ENCODE measurements around the gene ST6GALNAC3.
"Not testable (repeated sequence)": the region's sequence is repeated elsewhere in the genome, so short reads cannot be mapped to it uniquely, and the experiment has no call there.

ST6GALNAC3 gene

GRCh38 chr1:76075877-76076276 is 1.3 kb downstream of the ST6GALNAC3 start:
- no peak for DNase-seq

DNA sequence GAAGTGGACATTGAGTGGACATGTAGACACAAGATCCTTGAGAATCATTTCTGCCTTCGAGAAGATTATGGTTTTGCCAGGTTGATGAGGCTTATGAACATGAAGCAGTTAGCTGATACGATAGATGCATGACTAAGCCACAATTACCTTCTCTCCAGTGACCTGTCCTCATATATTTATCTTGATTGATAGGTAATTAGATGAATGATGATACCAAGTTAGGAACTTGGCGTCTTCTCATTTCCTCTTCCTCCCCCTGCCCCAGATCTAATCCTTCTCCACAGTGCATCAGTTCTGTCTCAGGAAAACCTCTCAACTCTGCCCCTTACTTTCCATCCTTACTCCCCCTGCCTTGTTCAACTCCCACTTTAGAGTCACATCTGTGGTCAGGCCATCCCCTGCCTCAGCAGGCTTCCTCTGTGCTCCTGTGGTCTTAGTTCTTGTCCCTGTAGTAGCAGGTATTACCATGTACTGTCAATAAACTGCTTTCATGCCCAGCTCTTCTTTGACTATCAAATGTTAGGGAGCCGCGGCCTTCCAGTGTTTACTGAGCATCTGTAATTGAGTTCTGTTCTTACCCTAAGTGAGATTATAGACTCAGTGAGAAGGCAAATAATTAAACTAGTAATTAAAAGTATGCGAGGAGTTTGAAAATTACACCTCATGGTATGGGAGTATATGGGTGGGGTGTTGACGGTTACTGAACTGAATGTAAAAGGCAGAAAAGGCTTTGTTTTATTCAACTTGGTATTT is 5.1 kb downstream of the ST6GALNAC3 start:
- no peak for DNase-seq

DNA sequence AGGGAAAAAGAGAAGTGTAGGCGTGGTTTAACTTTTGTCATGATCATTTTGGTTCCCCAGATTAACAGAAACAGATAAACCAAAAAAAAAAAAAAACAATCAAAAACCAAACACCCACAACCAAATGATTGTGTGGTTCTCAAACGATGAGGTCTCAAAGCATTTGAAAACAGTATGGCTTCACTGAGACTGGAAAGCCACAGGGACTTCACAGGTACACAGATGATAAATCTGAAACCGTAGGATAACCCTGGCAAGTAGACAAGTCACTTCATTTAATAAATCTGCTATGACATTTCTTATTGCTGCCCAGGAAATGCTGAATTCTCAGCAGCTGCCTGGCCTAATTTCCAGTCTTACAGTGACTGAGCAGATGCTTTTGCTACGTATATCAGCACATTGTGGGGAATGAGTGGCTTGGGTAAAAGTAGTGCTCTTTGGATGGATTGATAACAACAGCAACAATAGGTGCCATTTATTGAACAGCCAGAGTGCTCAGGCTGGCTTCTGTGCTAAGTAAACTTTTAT is 6.1 kb downstream of the ST6GALNAC3 start:
- DNase-seq: no peak

DNA sequence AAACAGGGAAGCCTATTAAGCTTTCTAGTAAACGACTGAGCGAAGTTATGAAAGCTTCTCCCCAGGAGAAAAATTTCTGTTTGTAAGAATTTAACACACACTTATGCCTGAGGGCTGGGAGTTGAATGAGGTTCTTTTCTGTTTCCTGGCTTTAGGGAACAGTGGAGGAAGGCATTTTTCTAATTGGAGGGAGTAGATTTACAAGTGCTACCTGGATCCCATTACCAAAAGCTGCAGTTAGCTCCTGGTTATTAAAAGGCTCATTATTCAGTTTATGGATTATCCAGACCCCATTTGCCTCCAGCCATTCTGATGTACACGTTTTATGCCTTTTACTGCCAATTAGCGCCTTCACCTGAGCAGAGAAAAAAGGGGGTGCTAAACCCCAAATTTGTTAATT is 7.5 kb downstream of the ST6GALNAC3 start:
- no peak for DNase-seq

DNA sequence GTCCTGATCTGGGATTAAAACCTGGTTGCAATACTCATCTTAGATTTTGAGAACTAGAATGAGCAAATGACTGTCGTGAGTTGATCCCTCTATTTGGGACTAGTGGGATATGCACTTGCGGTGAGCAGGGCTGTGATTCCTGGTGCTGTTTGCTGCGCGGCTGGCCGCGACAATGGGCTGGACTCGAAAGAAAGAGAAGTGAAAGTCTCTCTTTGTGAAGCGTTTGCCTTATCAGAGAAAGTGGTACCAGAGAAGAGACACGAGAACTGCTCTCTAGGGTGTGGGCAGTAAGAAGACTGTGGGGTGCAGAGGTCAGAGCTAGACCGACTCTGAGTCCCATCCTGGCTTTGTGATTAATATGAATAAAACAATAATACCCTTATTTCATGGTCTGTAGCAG is 8.6 kb downstream of the ST6GALNAC3 start:
- DNase-seq: no peak

- no peak for DNase-seq
Measured at GRCh38 chr1:76084029-76084627, 9.6 kb downstream of the ST6GALNAC3 start.

- DNase-seq: no peak
Measured at GRCh38 chr1:76084685-76085084, 10.1 kb downstream of the ST6GALNAC3 start.

- no peak for DNase-seq
Measured at GRCh38 chr1:76086109-76086508, 11.6 kb downstream of the ST6GALNAC3 start.

DNA sequence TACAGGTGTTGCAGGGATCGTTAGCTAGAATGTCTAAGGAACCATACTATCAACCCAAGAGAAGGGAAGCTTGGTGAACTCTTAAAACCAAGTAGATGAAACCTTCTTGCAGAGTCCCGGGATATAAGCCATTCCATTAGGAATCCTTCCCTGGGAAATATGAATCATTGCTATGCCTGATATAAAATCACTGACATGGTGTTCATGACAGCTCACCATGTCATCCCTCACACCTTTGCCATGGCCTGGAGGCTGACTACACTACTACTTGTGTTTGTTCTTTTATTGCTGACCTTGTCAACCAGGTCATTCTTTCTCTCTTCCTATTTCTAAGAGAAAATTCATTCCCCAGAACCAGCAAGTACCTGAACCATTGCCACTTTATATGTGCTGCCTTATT is 12.1 kb downstream of the ST6GALNAC3 start:
- DNase-seq: no peak

DNA sequence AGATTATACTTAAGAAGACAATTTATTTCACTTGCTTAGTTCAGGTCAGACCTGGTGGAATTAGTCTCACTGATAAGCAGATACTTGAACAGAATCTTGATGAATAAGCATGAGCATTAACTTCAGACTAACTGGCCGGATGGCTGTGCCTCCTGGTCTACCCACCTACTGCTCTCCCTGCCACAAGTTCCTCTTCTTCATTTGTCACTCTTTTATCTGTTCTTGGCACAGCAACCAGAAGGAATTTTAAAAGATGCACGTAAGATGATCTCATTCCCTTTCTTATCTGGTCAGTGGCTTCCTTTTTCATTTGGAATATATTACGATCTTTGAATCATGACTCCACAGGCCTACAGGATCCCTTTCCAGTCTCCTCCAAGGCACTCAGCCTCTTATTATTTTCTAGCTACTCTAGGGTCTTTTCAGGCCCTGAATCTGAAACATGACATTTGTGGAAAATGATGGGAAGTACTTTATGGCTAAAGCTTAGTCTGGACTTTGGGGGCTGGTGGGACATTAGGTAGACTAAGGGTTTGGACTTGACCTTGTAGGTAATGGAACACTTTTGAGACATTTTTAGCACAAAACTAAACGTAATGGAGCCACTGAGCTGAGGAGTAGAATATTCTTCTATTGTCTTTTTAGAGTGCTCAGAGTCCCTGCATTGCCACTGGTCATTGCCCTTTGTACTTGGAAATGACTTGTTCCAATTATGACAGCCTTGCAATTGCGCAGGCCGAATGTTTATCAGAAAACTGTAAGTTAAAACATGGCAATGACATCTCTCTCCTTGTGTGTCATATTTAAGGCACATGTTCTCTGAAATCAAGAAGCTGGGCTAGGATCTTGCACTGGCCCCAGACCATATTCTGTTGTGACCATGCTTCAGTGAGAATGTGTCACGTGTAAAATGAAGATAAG is 16.0 kb downstream of the ST6GALNAC3 start:
- DNase-seq: no peak

DNA sequence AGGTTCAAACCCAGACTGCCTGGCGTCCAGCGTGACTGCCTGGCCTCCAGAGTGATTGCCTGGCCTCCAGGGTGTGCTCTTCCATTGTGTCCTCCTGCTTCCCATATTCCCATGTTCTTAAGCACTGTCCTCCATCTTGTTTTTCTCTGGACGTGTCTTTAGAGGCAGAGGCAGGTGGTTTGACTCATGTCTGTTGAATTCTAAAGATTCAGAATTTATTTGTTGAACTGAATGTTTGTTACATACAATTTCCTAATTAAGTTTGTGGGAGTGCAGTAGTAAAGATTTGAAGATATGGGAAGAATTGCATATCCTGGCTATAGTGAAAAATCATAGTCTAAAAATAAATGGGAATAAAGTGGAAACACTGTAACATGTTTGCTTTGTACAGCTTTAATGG is 18.3 kb downstream of the ST6GALNAC3 start:
- no peak for DNase-seq

GRCh38 chr1:76093522-76094312 is 19.2 kb downstream of the ST6GALNAC3 start:
- no peak for DNase-seq

- DNase-seq: no peak
Measured at GRCh38 chr1:76095802-76096201, 21.3 kb downstream of the ST6GALNAC3 start.

- not testable (repeated sequence) for DNase-seq
Measured at GRCh38 chr1:76097064-76097463, 22.5 kb downstream of the ST6GALNAC3 start.

GRCh38 chr1:76098845-76099244 is 24.3 kb downstream of the ST6GALNAC3 start:
- no peak for DNase-seq

GRCh38 chr1:76101548-76101947 is 27.0 kb downstream of the ST6GALNAC3 start:
- DNase-seq: no peak

DNA sequence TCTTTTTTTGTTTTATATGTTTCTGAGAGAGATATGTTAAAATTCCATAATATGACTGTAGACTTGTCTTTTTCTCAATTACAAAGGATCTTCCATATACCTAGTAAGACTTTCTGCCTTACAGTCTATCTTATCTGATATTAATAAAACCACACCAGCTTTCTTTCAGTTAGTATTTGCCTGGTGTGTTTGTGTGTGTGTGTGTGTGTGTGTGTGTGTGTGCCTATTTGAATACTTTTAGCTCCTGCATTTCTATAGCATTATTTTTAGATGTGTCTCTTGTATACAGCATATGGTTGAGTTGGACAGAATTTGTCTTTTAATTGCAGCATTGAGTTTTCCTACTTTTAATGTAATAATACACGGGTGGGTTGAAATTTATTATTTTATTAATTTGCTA is 27.5 kb downstream of the ST6GALNAC3 start:
- no peak for DNase-seq

GRCh38 chr1:76103034-76103433 is 28.5 kb downstream of the ST6GALNAC3 start:
- DNase-seq: no peak

DNA sequence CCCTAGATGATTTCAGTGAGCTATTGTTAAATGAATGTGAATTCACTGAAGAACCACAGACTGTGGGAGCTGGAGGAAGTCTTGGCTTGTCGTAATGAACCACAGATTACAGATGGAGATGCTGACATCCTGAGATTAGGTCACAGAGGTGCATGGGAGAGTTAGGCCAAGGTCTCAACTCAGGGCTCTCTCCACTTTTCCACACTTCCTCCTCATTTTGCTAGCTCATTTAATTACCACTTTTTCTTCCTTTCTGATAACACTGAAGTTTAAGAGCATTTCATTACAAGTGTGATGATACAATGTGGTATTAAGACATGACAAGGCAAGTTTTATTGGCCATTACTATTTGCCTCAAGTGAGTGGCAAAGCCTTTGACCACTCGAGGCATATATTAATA is 30.8 kb downstream of the ST6GALNAC3 start:
- no peak for DNase-seq

GRCh38 chr1:76106251-76106650 is 31.7 kb downstream of the ST6GALNAC3 start:
- no peak for DNase-seq

DNA sequence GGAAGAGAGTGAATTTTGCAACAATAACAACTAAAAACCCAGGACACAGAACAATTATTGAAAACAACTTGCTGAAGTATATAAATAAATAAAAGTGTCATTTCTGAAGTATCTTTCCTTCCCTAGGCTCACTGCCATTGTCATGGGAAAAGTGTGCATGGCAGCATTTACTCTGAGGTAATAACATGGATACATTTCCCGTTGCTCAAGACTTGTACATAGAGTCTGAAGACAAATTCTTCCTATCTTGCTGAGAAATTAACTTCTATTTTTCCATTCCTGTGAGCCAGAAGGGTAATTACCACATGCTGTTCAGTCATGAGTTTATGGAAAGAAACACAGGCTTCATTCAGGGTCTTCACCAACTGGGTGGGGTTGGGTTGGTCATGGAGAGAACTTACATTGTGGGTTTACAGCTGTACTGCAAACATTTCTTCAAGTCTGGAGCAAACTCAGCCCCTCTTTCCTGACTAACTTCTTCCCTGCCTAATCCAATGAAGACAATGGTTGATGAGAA is 32.2 kb downstream of the ST6GALNAC3 start:
- no peak for DNase-seq

- DNase-seq: no peak
Measured at GRCh38 chr1:76109404-76109803, 34.9 kb downstream of the ST6GALNAC3 start.

All from CD4-positive, alpha-beta T cell treated with Interleukin-1 beta for 1 hour (primary cell).